GM20431 (cell line): ENCODE results near the gene CAMK1D.

Experiments
- in situ Hi-C: fragments of 300-500 bp; cut with MseI, MboI; formaldehyde crosslinking; loops from one replicate; pipeline ENCODE4 v1.15.0; 2020; ENCODE audit warnings: low sequenced_read_pairs; ENCODE audit not compliant: unreplicated experiment

The CAMK1D gene

DNA sequence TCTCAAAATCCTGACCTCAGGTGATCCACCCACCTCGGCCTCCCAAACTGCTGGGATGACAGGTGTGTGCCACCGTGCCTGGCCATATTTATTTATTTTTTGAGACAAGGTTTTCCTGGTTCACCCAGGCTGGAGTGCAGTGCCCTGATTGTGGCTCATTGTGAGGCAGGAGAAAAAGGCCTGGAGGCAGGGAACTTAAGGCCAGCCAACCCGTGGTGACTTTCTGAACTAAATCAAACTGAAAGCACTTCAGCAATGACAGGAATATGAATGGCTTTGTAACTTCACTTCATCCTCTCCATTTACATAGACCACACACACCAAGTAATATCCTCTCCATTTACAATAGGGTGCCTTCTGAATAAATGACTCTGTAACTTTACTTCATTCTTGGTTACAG is 527.8 kb downstream of the CAMK1D start:
- in situ Hi-C loops, result no loop called here

- in situ Hi-C loops, result no loop called here
These were observed 531.1 kb downstream of the CAMK1D start for GRCh38 chr10:12880423-12880822.

DNA sequence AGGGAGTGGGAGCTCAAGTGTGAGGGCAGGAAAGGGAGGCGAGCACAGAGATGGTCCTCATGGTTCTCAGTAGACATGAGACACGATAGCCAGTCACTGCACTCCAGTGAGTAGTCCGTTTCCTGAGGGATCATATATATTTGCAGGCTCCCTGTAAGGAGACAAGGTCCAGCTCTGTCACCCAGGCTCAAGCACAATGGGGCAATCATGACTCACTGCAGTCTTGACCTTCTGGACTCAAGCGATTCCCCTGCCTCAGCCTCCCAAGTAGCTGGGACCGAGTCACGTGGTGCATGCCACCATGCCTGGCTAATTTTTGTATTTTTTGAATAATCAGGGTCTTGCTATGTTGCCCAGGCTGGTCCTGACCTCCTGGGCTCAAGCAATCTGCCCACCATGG is 535.5 kb downstream of the CAMK1D start:
- in situ Hi-C loops, result no loop called here
